Loucy (cell line): ENCODE results near the gene TMC5.
"Not testable (repeated sequence)": the region's sequence is repeated elsewhere in the genome, so short reads cannot be mapped to it uniquely, and the experiment has no call there.

Experiments used
- H2AFZ ChIP-seq: fragments of 200-600 bp; sonication (generic); 2 replicates; pipeline ENCODE4 v1.6.0; 2016; ENCODE audit warnings: antibody characterized with exemption, mild to moderate bottlenecking, low read length, moderate library complexity
- H3F3A ChIP-seq: fragments of 200-600 bp; 2 replicates; pipeline ENCODE4 v1.6.0; 2016; ENCODE audit warnings: antibody characterized with exemption, low read depth, mild to moderate bottlenecking
- H3K27me3 ChIP-seq: fragments of 200-600 bp; sonication (generic); 2 replicates; pipeline ENCODE4 v1.6.1; 2014; ENCODE audit warnings: low read length, mild to moderate bottlenecking; ENCODE audit not compliant: insufficient read depth, poor library complexity, severe bottlenecking
- H3K36me3 ChIP-seq: fragments of 200-600 bp; sonication (generic); 2 replicates; pipeline ENCODE4 v1.6.1; 2016; ENCODE audit warnings: low read length; ENCODE audit not compliant: insufficient read depth
- H3K4me1 ChIP-seq: fragments of 200-600 bp; sonication (generic); 2 replicates; pipeline ENCODE4 v1.5.1; 2014; ENCODE audit warnings: low read length, mild to moderate bottlenecking; ENCODE audit not compliant: insufficient read depth, poor library complexity, severe bottlenecking
- H3K4me2 ChIP-seq: fragments of 200-600 bp; sonication (generic); 2 replicates; pipeline ENCODE4 v1.6.0; 2014; ENCODE audit warnings: antibody characterized with exemption, low read length, low read depth, mild to moderate bottlenecking; ENCODE audit not compliant: poor library complexity, severe bottlenecking
- H3K4me3 ChIP-seq: fragments of 200-600 bp; sonication (generic); 2 replicates; pipeline ENCODE4 v1.5.1; 2014; ENCODE audit warnings: low read length, mild to moderate bottlenecking, mixed read lengths; ENCODE audit not compliant: poor library complexity, severe bottlenecking
- H3K79me2 ChIP-seq: fragments of 200-600 bp; sonication (generic); 2 replicates; pipeline ENCODE4 v1.6.1; 2014; ENCODE audit warnings: low read length; ENCODE audit not compliant: insufficient read depth
- H3K9ac ChIP-seq: fragments of 200-600 bp; sonication (generic); 2 replicates; pipeline ENCODE4 v1.6.0; 2014; ENCODE audit warnings: mild to moderate bottlenecking, low read depth, low read length, moderate library complexity; ENCODE audit not compliant: poor library complexity, severe bottlenecking
- H3K9me2 ChIP-seq: fragments of 200-600 bp; sonication (generic); replicated peaks from 2 replicates; pipeline ENCODE4 v1.6.1; 2016; ENCODE audit warnings: low read depth, low read length, mixed read lengths
- H3K9me3 ChIP-seq: fragments of 200-600 bp; sonication (generic); 2 replicates; pipeline ENCODE4 v1.6.1; 2014; ENCODE audit warnings: mild to moderate bottlenecking, antibody characterized with exemption, low read length, low read depth; ENCODE audit not compliant: insufficient read depth
- H4K20me1 ChIP-seq: fragments of 200-600 bp; sonication (generic); 2 replicates; pipeline ENCODE4 v1.6.0; 2014; ENCODE audit warnings: antibody characterized with exemption, low read length, mild to moderate bottlenecking; ENCODE audit not compliant: insufficient read depth, poor library complexity, severe bottlenecking
- EZH2phosphoT487 ChIP-seq: fragments of 200-600 bp; IDR thresholded peaks from 2 replicates; pipeline ENCODE4 v1.6.1; 2018; ENCODE audit warnings: antibody characterized with exemption, mild to moderate bottlenecking, moderate library complexity, borderline replicate concordance
- TF ChIP-seq, protein P1 (sequence below): fragments of 200-600 bp; sonication (generic); conservative IDR thresholded peaks from 2 replicates; pipeline ENCODE4 v1.5.1; 2014; ENCODE audit warnings: mild to moderate bottlenecking, antibody characterized with exemption, low read length

TMC5 gene

DNA sequence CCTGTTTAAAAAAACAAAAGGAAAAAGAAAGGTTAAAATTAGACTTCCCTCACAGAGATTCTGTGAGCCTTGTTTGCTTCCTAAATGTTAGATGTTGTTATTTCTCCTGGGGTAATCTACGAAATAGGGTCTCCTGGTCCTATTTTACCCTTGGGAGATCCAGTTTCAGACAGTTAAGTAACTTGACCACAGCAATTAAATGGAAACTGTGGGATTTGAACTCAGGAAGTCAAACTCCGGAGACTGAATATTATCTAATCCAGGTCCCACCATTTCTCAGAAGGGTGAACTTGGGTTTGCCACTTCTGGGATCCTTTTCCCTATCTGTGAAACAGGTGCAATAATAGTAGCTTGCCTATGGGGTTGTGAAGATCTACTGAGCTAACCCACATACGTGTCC lies 6.4 kb upstream of the TMC5 start:
- no peak overlapping the region for H3K4me3 ChIP-seq
- TF ChIP-seq, protein P1, sequence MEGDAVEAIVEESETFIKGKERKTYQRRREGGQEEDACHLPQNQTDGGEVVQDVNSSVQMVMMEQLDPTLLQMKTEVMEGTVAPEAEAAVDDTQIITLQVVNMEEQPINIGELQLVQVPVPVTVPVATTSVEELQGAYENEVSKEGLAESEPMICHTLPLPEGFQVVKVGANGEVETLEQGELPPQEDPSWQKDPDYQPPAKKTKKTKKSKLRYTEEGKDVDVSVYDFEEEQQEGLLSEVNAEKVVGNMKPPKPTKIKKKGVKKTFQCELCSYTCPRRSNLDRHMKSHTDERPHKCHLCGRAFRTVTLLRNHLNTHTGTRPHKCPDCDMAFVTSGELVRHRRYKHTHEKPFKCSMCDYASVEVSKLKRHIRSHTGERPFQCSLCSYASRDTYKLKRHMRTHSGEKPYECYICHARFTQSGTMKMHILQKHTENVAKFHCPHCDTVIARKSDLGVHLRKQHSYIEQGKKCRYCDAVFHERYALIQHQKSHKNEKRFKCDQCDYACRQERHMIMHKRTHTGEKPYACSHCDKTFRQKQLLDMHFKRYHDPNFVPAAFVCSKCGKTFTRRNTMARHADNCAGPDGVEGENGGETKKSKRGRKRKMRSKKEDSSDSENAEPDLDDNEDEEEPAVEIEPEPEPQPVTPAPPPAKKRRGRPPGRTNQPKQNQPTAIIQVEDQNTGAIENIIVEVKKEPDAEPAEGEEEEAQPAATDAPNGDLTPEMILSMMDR, result no peak
- TF ChIP-seq EZH2phosphoT487, result no peak
- no peaks in the 10 kb centered on the region for H3K4me1 ChIP-seq
- H3K36me3 ChIP-seq, result no peaks in the 10 kb centered on the region
- no peak overlapping the region for H3K4me2 ChIP-seq
- H2AFZ ChIP-seq, result no peak overlapping the region
- H3K9me3 ChIP-seq, result no peaks in the 10 kb centered on the region; the same call in 1 of the 2 replicates
- no peaks in the 10 kb centered on the region for H3K27me3 ChIP-seq
- no peak overlapping the region for H3K9ac ChIP-seq
- H3K9me2 ChIP-seq, result no peaks in the 10 kb centered on the region
- H3F3A ChIP-seq, result no peaks in the 10 kb centered on the region
- no peaks in the 10 kb centered on the region for H3K79me2 ChIP-seq
- H4K20me1 ChIP-seq, result no peaks in the 10 kb centered on the region

DNA sequence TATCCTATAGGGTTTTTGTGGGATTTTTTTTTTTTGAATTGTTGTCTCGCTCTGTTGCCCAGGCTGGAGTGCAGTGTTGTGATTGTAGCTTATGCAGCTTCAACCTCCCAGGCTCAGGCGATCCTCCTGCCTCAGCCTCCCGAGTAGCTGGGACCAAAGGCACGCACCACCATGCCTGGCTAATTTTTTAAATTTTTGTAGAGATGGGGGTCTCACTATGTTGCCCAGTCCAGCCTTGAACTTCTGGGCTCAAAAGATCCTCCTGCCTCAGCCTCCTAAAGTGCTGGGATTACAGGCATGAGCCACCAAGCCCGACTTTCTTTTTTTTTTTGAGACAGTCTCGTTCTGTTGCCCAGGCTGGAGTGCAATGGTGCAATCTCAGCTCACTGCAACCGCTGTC lies 5.6 kb upstream of the TMC5 start:
- H3K4me2 ChIP-seq, H3K4me1 ChIP-seq, H3F3A ChIP-seq, H3K4me3 ChIP-seq, H4K20me1 ChIP-seq, H3K36me3 ChIP-seq, H3K27me3 ChIP-seq, H3K9ac ChIP-seq, H2AFZ ChIP-seq, H3K9me2 ChIP-seq, H3K9me3 ChIP-seq, H3K79me2 ChIP-seq: not testable (repeated sequence)

DNA sequence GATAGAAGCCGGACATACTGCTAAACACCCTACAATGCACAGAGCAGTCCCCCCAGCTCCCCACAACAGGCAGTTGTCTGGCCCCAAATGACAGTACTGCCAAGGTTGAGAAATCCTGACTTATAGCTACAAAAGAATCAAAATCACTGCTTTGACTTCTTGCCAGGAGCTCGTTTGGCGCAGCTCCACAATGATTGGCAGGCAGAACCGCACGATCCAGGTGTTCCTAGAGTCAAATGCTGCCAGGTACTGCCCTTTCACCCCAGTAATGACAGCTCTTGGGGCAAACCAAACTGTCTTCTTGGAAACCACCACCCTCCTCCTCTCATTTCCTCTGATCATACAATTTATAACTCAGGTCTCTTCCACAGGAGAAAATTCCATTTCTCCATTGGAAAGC lies 2.2 kb upstream of the TMC5 start:
- Histone ChIP-seq H3K9me3 (no peaks in the 10 kb centered on the region; the same call in 1 of the 2 replicates), H3K9me2 (no peaks in the 10 kb centered on the region), H3K4me1 (no peaks in the 10 kb centered on the region)

DNA sequence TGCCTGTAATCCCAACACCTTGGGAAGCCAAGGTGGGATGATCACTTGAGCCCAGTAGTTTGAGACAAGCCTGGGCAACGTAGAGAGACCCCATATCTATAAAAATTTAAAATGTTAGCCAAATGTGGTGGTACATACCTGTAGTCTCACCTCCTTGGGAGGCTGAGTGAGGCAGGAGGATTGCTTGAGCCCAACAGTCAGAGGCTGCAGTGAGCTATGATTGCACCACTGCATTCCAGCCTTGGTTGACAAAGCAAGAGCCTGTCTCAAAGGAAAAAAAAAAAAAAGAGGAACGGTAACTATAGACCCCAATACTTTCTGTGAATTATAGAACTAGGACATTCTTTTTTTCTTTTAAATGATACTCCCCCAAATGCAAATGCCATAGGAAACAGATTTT lies 1.8 kb upstream of the TMC5 start:
- H3K79me2 ChIP-seq, result no peaks in the 10 kb centered on the region
- no peaks in the 10 kb centered on the region for H4K20me1 ChIP-seq
- H3K9ac ChIP-seq, result no peak overlapping the region
- no peak overlapping the region for H3K4me3 ChIP-seq
- no peak overlapping the region for H2AFZ ChIP-seq
- no peaks in the 10 kb centered on the region; the same call in 1 of the 2 replicates for H3K9me3 ChIP-seq
- no peaks in the 10 kb centered on the region for H3K27me3 ChIP-seq
- no peaks in the 10 kb centered on the region for H3K4me1 ChIP-seq
- TF ChIP-seq EZH2phosphoT487, result no peak
- TF ChIP-seq, protein P1, result no peak
- H3K4me2 ChIP-seq, result no peak overlapping the region
- no peaks in the 10 kb centered on the region for H3K36me3 ChIP-seq
- H3K9me2 ChIP-seq, result no peaks in the 10 kb centered on the region
- no peaks in the 10 kb centered on the region for H3F3A ChIP-seq

More for the DNA sequence above, 2.2 kb upstream of the TMC5 start:
- no peaks in the 10 kb centered on the region for H4K20me1 ChIP-seq
- no peak overlapping the region for H2AFZ ChIP-seq
- TF ChIP-seq, protein P1, result no peak
- no peak for TF ChIP-seq EZH2phosphoT487
- no peaks in the 10 kb centered on the region for H3F3A ChIP-seq
- no peaks in the 10 kb centered on the region for H3K79me2 ChIP-seq
- H3K4me2 ChIP-seq, result no peak overlapping the region
- H3K9ac ChIP-seq, result no peak overlapping the region
- no peaks in the 10 kb centered on the region for H3K36me3 ChIP-seq
- H3K27me3 ChIP-seq, result no peaks in the 10 kb centered on the region
- H3K4me3 ChIP-seq, result no peak overlapping the region
